T-cell (primary cell): ENCODE results near the gene MICU2. TPM values are rescaled to one million over a fixed set of nuclear protein-coding genes. Genes with fewer than 3 reads are reported as not detected.

Source experiments
- ATAC-seq, 4 experiments: fragments of 200-7000 bp in 3 of 4; fragments of 150-1000 bp in 1 of 4; cut with Tn5 transposase; replicated peaks in 1 of 4; 1 replicate in 3 of 4; 2 replicates in 1 of 4; pipeline ENCODE4 v1.10.0; 2021; ENCODE audit warnings: moderate library complexity in 3 of 4, mild to moderate bottlenecking in 2 of 4, moderate number of reproducible peaks in 1 of 4
- CTCF ChIA-PET, 2 donors: fragments of 300-600 bp; sonication (Branson Sonifier 250); formaldehyde crosslinking; loops; one replicate each; lab custom pipeline; 2022; ENCODE audit warnings: antibody characterized with exemption in 2 of 2; lab: Charles Lee
- POLR2A ChIA-PET, 2 donors: fragments of 300-600 bp; sonication (Branson Sonifier 250); formaldehyde crosslinking; loops; one replicate each; lab custom pipeline; 2022; ENCODE audit warnings: antibody characterized with exemption in 2 of 2; lab: Charles Lee
- DNase-seq, 35 experiments: peaks; one replicate each; pipeline versions ENCODE4 v3.0.0 to v3.0.0-alpha.2; 2013 to 2023
- H3K27ac ChIP-seq: one replicate; pipeline ENCODE4 v1.5.1; 2013; ENCODE audit warnings: low read length
- H3K27me3 ChIP-seq, 2 experiments: replicated peaks in 1 of 2; 1 replicate in 1 of 2; 2 replicates in 1 of 2; pipeline versions ENCODE4 v1.6.1 to v1.7.0; 2013; ENCODE audit warnings: low read length in 1 of 2, mixed read lengths in 1 of 2; ENCODE audit not compliant: control insufficient read depth in 2 of 2, insufficient read depth in 2 of 2; ENCODE audit errors: extremely low read depth in 1 of 2
- H3K36me3 ChIP-seq, 2 donors: 1 replicate in 1 of 2; 2 replicates in 1 of 2; pipeline versions ENCODE4 v1.6.1 to v1.7.0; 2013; ENCODE audit warnings: low read length in 1 of 2; ENCODE audit not compliant: control insufficient read depth in 2 of 2, insufficient read depth in 1 of 2; ENCODE audit errors: extremely low read depth in 1 of 2
- H3K4me1 ChIP-seq, 2 experiments: 1 replicate in 1 of 2; 2 replicates in 1 of 2; pipeline versions ENCODE4 v1.6.1 to v1.7.0; 2013; ENCODE audit warnings: low read length in 2 of 2, mixed read lengths in 1 of 2; ENCODE audit not compliant: insufficient read depth in 2 of 2, control insufficient read depth in 1 of 2; ENCODE audit errors: extremely low read depth in 1 of 2
- H3K4me3 ChIP-seq, 2 donors: 1 replicate in 1 of 2; 2 replicates in 1 of 2; pipeline versions ENCODE4 v1.5.1 to v1.7.0; 2013; ENCODE audit warnings: mild to moderate bottlenecking in 2 of 2, low read length in 1 of 2, moderate library complexity in 1 of 2; ENCODE audit not compliant: control insufficient read depth in 1 of 2; ENCODE audit errors: extremely low read depth in 1 of 2
- H3K9me3 ChIP-seq: 2 replicates; pipeline ENCODE4 v1.7.0; 2013
- H3K27ac Mint-ChIP-seq, 2 donors: one replicate each; pipeline ENCODE4 v1.8.0; 2020 to 2021; ENCODE audit warnings: mild to moderate bottlenecking in 2 of 2, mixed read lengths in 2 of 2
- H3K27me3 Mint-ChIP-seq, 2 donors: one replicate each; pipeline ENCODE4 v1.8.0; 2021 to 2022; ENCODE audit warnings: mixed read lengths in 2 of 2
- H3K36me3 Mint-ChIP-seq: one replicate; pipeline ENCODE4 v1.8.0; 2021; ENCODE audit warnings: mixed read lengths
- H3K4me1 Mint-ChIP-seq, 3 donors: one replicate each; pipeline ENCODE4 v1.8.0; 2020 to 2022; ENCODE audit warnings: mixed read lengths in 3 of 3, mild to moderate bottlenecking in 1 of 3
- H3K4me3 Mint-ChIP-seq, 3 donors: one replicate each; pipeline ENCODE4 v1.8.0; 2020 to 2022; ENCODE audit warnings: mild to moderate bottlenecking in 3 of 3, mixed read lengths in 3 of 3, moderate library complexity in 3 of 3
- H3K9me3 Mint-ChIP-seq, 3 donors: one replicate each; pipeline ENCODE4 v1.8.0; 2020 to 2022; ENCODE audit warnings: mixed read lengths in 3 of 3
- WGBS: methylation state at CpG from one replicate; pipeline ENCODE4 v1.1.5; 2013; ENCODE audit warnings: missing lambda C conversion rate; ENCODE audit not compliant: insufficient coverage; 5-methylcytosine and 5-hydroxymethylcytosine counted together
- total RNA-seq, 35 experiments: library from RNA in 6 of 35; stranded (reverse) in 6 of 35; fragments of 120-200 nt in 1 of 35; gene quantifications; one replicate each; pipeline versions ENCODE4 v1.2.1 to v1.2.4 and lab custom pipeline; 2013 to 2026

MICU2 gene
- total RNA-seq, 5 donors from 2014 or later (not counting 1 experiment from before 2014, with no cell fraction given), result 30.6 to 40.6 (median 38.6) TPM

- Histone ChIP-seq H3K27ac (peak overlapping the region; percentile 43), H3K9me3 (no peaks in the 10 kb centered on the region), H3K36me3 (peaks cover 0 to 6% of the 10 kb centered on the region in 2 donors), H3K4me1 (peaks cover 5 to 23% of the 10 kb centered on the region in 2 experiments), H3K27me3 (no peaks in the 10 kb centered on the region), H3K4me3 (no peak overlapping the region)
- ChIA-PET CTCF (interaction anchor here in 1 of 2 donors (0.6 to 0.7 kb wide), 3 partner anchors 13 to 690 kb away, joined by 3 read pairs; no protein-coding TSS in a partner anchor), POLR2A (interaction anchor here in 1 of 2 donors (0.6 kb wide), 1 partner anchor 360 kb away, joined by 5 read pairs; no protein-coding TSS in a partner anchor)
- Mint-ChIP-seq H3K36me3 (peaks cover 20% of the 10 kb centered on the region), H3K4me3 (peak overlapping the region in 1 of 3 donors; percentile 14), H3K27me3 (no peaks in the 10 kb centered on the region), H3K27ac (peak overlapping the region; percentile 10 to 35), H3K9me3 (peaks cover 0 to 15% (median 4%) of the 10 kb centered on the region in 3 donors), H3K4me1 (peaks cover 37 to 44% (median 44%) of the 10 kb centered on the region in 3 donors)
- no peak for ATAC-seq
- DNase-seq, result no peak
Observed at GRCh38 chr13:21580736-21581135, 23.2 kb downstream of the MICU2 start.

GRCh38 chr13:21579754-21580316 is 24.1 kb downstream of the MICU2 start:
- no peaks in the 10 kb centered on the region for H3K9me3 ChIP-seq
- ChIA-PET POLR2A (interaction anchor here in 1 of 2 donors (0.6 kb wide), 1 partner anchor 8 kb away, joined by 3 read pairs; no protein-coding TSS in a partner anchor), CTCF (interaction anchor here (0.5 to 0.7 kb wide), 2 partner anchors 23 to 34 kb away, joined by 3 to 5 read pairs; no protein-coding TSS in a partner anchor)
- Mint-ChIP-seq H3K27me3 (no peaks in the 10 kb centered on the region), H3K4me3 (peak overlapping the region in 1 of 3 donors; percentile 3), H3K27ac (peak overlapping the region; percentile 39 to 66), H3K9me3 (peaks cover 0 to 11% (median under 1%) of the 10 kb centered on the region in 3 donors), H3K4me1 (peaks cover 42 to 48% (median 47%) of the 10 kb centered on the region in 3 donors), H3K36me3 (peaks cover 15% of the 10 kb centered on the region)
- no CpG with 5 or more reads among the region's 3 CpGs for WGBS
- peak in 1 of 35 experiments; percentile 49 for DNase-seq
- no peak overlapping the region for H3K4me3 ChIP-seq
- peak in 3 of 4 experiments; percentile 43 to 74 (median 57) for ATAC-seq
- H3K27ac ChIP-seq, result no peak overlapping the region
- H3K27me3 ChIP-seq, result no peaks in the 10 kb centered on the region
- peaks cover 5 to 23% of the 10 kb centered on the region in 2 experiments for H3K4me1 ChIP-seq
- H3K36me3 ChIP-seq, result peaks cover 0 to 6% of the 10 kb centered on the region in 2 donors

- no peak overlapping the region for H3K4me3 Mint-ChIP-seq
- DNase-seq, result no peak
- Histone ChIP-seq H3K27me3 (no peaks in the 10 kb centered on the region), H3K27ac (no peak overlapping the region), H3K36me3 (peaks cover 0 to 6% of the 10 kb centered on the region in 2 donors), H3K9me3 (no peaks in the 10 kb centered on the region), H3K4me1 (peaks cover 5 to 23% of the 10 kb centered on the region in 2 experiments), H3K4me3 (no peak overlapping the region)
- H3K4me1 Mint-ChIP-seq, result peaks cover 53 to 58% (median 53%) of the 10 kb centered on the region in 3 donors
- no CpG with 5 or more reads among the region's 1 CpG for WGBS
- ChIA-PET CTCF (interaction anchor here in 1 of 2 donors (0.7 kb wide), 1 partner anchor 18 kb away, joined by 3 read pairs; no protein-coding TSS in a partner anchor), POLR2A (no interaction called here)
- no peaks in the 10 kb centered on the region for H3K27me3 Mint-ChIP-seq
- no peak for ATAC-seq
- H3K9me3 Mint-ChIP-seq, result peaks cover 0 to 10% (median 0%) of the 10 kb centered on the region in 3 donors
- H3K27ac Mint-ChIP-seq, result no peak overlapping the region
- peaks cover 16% of the 10 kb centered on the region for H3K36me3 Mint-ChIP-seq
Observed at GRCh38 chr13:21578748-21579147, 25.2 kb downstream of the MICU2 start.

GRCh38 chr13:21576426-21576825 is 27.5 kb downstream of the MICU2 start:
- Mint-ChIP-seq H3K36me3 (peaks cover 4% of the 10 kb centered on the region), H3K27me3 (no peaks in the 10 kb centered on the region), H3K4me3 (no peak overlapping the region), H3K9me3 (no peaks in the 10 kb centered on the region), H3K27ac (no peak overlapping the region), H3K4me1 (peaks cover 48 to 56% (median 51%) of the 10 kb centered on the region in 3 donors)
- H3K36me3 ChIP-seq, result no peaks in the 10 kb centered on the region
- H3K27me3 ChIP-seq, result no peaks in the 10 kb centered on the region
- ATAC-seq, result no peak
- CTCF ChIA-PET, result interaction anchor here (0.6 to 1.4 kb wide), 3 partner anchors 39 to 94 kb away, joined by 3 to 5 read pairs (median 5); partner anchors contain the start of gene FGF9 (in 1 of the 2)
- no peak for DNase-seq
- peaks cover 2 to 17% of the 10 kb centered on the region in 2 experiments for H3K4me1 ChIP-seq
- no peak overlapping the region for H3K27ac ChIP-seq
- POLR2A ChIA-PET, result no interaction called here
- H3K9me3 ChIP-seq, result no peaks in the 10 kb centered on the region
- H3K4me3 ChIP-seq, result no peak overlapping the region

GRCh38 chr13:21573920-21574712 is 29.9 kb downstream of the MICU2 start:
- H3K4me3 ChIP-seq, result no peak overlapping the region
- ChIA-PET CTCF (interaction anchor here in 1 of 2 donors (0.5 kb wide), 1 partner anchor 18 kb away, joined by 3 read pairs; no protein-coding TSS in a partner anchor), POLR2A (interaction anchor here in 1 of 2 donors (0.6 kb wide), 1 partner anchor 9 kb away, joined by 3 read pairs; no protein-coding TSS in a partner anchor)
- Mint-ChIP-seq H3K27me3 (no peaks in the 10 kb centered on the region), H3K4me3 (no peak overlapping the region), H3K9me3 (no peaks in the 10 kb centered on the region), H3K36me3 (peaks cover 7% of the 10 kb centered on the region), H3K4me1 (peaks cover 43 to 51% (median 43%) of the 10 kb centered on the region in 3 donors), H3K27ac (no peak overlapping the region)
- H3K27ac ChIP-seq, result no peak overlapping the region
- no peaks in the 10 kb centered on the region for H3K36me3 ChIP-seq
- H3K4me1 ChIP-seq, result peaks cover 2 to 6% of the 10 kb centered on the region in 2 experiments
- no peaks in the 10 kb centered on the region for H3K9me3 ChIP-seq
- ATAC-seq (no peak), DNase-seq (no peak)
- WGBS, result no CpG with 5 or more reads among the region's 2 CpGs
- H3K27me3 ChIP-seq, result no peaks in the 10 kb centered on the region

- H3K4me3 Mint-ChIP-seq, result no peak overlapping the region
- no CpG with 5 or more reads among the region's 3 CpGs for WGBS
Observed at GRCh38 chr13:21569686-21570085, 34.3 kb downstream of the MICU2 start.

More at GRCh38 chr13:21569686-21570085, 34.3 kb downstream of the MICU2 start:
- Mint-ChIP-seq H3K4me1 (peaks cover 36 to 49% (median 44%) of the 10 kb centered on the region in 3 donors), H3K27me3 (no peaks in the 10 kb centered on the region), H3K36me3 (peaks cover 24% of the 10 kb centered on the region), H3K27ac (no peak overlapping the region), H3K9me3 (no peaks in the 10 kb centered on the region)
- Histone ChIP-seq H3K27ac (no peak overlapping the region), H3K27me3 (no peaks in the 10 kb centered on the region), H3K36me3 (peaks cover 4 to 14% of the 10 kb centered on the region in 2 donors), H3K4me1 (no peaks in the 10 kb centered on the region), H3K4me3 (no peak overlapping the region), H3K9me3 (no peaks in the 10 kb centered on the region)
- no peak for ATAC-seq
- DNase-seq, result no peak
- CTCF ChIA-PET, result interaction anchor here in 1 of 2 donors (0.9 to 1.4 kb wide), 2 partner anchors 11 to 13 kb away, joined by 4 to 6 read pairs; no protein-coding TSS in a partner anchor
- POLR2A ChIA-PET, result interaction anchor here in 1 of 2 donors (0.6 kb wide), 2 partner anchors 8 to 89 kb away, joined by 3 read pairs; no protein-coding TSS in a partner anchor
